GM21576 (cell line): ENCODE measurements around the gene DARS1.

ENCODE experiments used
- ATAC-seq: cut with Tn5 transposase; IDR thresholded peaks from one replicate; pipeline ENCODE4 v1.9.1; 2021; ENCODE audit warnings: mild to moderate bottlenecking, moderate library complexity; ENCODE audit not compliant: unreplicated experiment

The DARS1 gene

DNA sequence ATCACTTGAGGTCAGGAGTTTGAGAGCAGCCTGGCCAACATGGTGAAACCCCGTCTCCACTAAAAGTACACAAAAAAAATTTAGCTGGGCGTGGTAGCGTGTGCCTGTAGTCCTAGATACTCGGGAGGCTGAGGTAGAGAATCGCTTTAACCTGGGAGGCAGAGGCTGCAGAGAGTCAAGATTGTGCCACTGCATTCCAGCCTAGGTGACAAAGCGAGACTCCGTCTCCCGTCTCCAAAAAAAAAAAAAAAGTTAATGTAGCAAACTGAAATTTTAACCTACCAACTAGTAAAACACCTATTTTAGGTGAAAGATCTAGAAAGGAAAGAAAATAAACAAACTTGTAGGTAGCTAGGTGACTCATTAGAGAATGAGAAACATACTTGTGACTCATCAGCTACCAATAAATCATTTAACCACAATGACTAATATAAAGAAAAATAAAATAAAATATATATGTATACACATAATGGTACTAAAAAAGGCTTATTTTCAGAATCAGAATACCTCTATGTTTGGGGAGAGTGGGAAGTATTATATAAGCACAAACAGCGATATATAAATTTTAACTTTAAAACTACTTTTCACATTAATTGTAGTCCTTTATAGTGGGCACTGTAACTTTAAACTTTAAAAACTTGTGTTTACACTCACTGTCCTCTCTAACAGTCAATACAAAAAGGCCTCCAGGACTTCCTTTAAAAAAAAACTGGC is 36.6 kb downstream of the DARS1 start:
- peak; percentile 59 for ATAC-seq

DNA sequence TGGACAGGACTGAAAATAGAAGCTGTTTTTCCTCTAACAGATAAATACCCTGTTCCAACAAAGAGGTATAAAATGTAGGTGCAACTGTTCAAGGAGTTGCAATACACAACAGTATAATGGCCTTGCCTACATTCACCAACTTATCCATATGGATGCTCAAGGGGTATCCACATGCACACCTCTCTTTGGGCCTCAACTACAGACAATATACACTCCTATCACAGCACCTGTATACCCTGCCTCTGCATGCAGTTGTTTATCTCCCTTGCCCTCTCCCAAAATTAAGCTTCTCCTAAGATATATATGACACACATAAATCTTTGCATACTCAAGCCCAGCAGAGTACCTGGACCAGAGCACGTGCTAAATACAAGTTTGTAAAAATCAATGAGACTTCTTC is 37.3 kb downstream of the DARS1 start:
- no peak for ATAC-seq

DNA sequence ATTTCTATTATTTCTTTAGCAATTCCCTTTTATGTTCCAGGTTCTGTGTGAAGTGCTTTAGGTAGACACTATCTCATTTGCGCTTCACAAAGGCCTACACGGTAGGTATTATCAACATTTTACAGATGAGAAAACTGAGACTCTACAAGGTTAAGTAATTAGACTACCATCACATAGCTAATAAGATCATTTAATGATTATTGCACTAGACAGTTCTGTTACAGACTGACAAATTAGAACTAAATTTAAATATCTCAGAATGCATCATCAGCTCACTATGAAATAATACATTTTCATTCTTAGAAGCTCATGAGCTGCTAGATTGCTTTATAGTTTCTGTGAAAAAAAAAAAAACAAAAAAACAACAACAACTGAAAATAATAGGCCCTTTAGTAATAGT is 37.9 kb downstream of the DARS1 start:
- no peak for ATAC-seq

DNA sequence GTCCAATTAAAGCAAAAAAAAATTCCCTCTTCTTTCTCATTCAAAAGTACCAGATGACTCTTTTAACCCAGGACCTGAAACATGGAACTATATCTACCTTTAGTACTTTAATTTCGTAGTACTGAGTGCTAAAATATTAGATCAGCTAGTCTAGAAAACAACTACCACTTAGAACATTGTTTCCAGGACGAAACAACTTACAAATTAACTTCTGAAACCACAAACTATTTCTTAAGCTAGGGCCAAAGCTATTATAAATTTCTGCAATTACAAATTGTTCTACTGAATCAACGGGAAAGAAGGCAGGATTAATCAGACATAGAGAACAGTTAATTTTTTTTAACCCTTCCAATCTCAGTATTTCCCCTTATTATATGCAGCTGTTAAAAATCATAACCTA is 39.9 kb downstream of the DARS1 start:
- ATAC-seq: no peak

DNA sequence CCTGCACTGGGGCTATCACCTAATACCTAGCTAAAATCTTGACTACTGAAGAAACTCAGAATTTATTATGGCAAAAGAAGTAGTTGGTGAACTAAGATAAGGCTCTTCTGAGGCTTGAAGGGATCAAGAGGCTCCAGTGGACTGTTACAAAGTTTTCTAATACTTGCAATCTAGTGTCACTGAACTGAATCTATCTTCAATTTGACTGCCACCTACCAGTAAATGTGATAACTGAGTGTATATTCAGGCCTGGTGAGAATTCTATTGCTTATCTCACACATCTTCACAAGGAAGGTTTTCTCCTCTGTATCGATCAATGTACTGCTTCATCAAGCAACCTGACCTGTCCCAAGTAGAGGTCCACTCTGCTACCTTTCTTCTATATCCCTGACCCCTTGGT is 40.8 kb downstream of the DARS1 start:
- ATAC-seq: no peak

DNA sequence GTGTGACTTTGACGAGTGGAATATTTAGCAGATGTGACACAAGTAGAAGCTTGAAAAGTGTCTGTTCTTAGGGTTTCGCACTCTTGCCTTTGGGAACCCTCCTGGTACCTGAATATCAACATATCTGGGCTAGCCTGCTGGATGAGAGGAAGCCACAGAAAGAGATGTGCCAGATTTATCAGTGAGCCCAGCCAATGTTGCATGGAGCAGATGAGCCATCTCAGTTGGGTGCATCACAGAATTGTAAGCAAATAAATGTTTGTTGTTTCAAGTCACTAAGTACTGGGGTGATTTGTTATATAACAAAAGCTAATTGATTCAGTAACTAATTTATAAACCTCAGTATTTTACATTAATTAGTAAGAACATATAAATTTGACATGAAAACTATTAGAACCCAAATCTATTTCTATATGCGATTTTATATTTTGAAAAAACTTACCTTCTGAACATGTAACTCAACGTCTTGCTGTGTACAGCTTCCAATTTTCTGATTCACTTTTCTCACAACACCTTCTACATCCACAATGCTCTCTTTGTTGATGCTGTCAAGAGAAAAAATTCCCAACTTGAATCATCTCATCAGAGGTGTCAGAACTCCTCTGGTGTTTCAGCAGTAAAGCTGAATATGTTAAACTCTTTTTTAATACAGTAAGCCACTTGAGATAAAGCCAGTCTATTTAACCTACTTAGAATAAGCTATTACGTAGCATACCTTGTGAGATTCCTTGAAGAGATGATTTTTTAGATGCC is 42.3 kb downstream of the DARS1 start:
- ATAC-seq: no peak

DNA sequence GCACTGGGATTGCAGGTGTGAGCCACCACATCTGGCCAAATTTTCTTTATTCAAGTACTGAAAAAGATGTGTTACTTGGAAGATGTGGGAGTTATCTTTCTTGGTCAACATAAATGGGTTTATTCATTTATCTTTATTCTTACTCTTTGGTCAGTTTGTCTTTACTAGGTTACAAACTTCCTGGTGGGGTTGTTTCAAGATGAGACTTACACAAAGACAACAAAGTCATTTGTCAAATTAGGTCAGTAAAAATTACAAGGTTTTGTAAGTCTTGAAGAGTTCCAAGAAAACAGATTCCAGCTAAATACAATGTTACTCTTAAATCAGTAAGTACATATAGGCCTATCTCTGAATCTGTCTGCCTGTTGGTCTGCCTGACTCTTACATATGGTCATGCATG is 48.9 kb downstream of the DARS1 start:
- ATAC-seq: no peak

DNA sequence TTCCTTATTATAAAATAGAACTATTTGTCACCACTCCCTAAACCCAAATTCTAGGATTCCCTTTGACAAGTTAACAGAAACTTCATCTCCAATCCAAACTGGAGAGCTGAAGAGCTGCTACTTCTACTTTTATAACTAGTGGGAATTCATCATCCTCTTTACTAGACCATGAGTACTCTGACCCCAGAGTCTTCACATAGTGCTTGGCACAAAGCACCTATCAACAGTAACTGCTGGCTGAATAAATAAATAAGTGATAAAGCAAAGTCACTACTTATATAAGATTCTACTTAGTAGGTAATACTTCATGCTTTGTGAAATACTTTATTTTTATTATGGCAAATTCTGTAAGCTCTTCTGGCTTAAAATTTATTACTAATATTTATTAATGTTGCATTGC is 49.5 kb downstream of the DARS1 start:
- no peak for ATAC-seq

DNA sequence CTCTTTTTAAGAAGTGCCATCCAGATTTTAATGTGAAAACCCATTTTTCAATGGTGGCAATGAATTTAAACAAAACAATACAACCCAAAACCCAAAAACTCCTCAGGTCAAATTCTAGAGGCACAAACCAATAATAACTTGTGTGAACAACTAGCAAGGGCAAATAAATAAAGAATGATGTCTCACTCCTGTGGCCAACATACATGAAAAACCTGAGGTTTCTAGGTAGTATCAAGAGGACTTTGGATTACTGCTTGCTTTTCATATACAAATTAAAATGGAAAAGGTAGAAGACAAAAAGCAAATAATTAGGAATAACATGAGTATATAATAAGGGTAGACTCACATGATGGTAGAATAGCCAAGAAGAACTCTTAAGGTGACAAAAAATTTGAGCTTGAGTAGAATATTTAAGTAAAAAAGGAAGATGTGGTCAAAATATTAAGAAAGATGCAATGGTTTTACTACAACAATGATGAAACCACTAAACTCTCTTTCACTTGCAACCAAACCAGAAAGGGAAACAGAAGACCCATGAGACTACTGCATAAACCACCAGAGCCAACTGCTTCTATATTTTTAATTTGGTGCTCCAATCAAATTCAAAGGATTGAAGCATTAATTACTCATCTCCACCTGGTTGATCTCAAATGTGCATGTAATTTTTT is 53.5 kb downstream of the DARS1 start:
- ATAC-seq: peak; percentile 86

DNA sequence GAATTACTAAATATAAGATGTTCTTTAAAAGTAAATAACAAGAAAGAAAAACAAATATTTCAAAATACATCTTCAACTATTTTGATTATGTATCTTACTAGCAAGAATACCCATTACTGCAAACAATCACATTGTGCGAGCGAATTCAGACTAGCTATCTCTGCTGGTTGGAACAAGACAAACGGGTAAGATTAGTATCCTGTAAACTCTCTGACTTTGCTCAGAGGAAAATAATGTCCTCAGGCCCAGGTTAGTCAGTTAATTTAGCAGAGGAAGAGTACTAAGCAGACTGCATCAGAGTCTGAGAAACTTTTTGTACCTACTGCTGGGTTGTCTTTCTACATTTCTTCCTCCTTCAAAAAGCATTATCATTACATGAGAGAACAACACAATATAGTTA is 58.8 kb downstream of the DARS1 start:
- ATAC-seq: no peak

DNA sequence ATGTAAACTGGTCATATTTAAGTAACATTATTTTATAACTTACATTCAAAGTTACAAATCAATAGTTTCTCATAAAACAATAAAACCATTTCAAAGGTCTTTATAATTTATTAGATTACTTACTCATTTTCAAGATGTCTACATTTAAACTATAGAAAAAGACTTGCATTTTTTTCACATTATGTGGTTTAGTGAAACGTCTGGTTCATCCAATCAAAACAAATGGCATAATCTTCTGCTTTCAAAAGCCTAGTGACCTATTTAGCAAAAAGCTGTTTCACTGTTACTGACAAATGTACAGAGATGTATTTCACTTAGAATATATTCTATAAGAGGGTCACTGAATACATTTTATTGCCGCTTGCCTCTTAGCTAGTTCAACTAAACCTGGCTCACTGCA is 59.9 kb downstream of the DARS1 start:
- no peak for ATAC-seq

DNA sequence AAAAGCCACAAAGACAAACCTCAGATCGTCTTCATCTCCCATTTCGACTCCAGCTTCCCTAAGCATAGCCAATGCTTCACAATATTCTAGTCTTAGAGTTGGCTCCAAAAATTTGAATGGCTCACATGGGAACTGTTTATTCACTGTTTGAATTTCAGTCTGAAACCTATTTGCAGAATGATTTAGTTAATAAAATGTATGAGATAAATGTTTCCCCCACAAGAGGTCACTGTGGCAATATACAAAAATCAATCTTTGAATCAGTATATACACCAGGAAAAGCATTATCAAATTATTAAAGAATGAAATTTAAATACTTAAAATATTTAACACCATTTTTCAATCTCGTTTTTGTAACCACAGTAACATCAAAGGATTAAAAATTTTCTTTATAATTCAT is 69.2 kb downstream of the DARS1 start:
- peak; percentile 55 for ATAC-seq

DNA sequence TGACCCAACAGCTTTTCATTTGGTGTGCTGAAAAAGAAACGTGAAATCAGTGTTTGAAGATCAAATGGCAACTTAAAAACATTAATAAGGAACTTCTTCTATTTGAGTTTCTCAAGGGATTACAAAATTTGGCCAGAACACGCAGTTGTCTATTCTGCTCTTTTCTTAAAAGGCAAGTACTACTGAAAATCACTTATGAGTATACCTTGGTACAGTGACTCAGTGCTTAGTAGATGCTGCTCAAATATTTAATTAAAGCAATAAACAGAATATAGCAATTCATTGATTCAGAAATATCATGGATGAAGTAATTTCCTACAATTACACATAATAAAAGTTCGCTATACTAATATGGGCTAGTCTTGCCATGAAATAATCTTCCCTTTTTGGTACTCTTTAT is 70.9 kb downstream of the DARS1 start:
- no peak for ATAC-seq

DNA sequence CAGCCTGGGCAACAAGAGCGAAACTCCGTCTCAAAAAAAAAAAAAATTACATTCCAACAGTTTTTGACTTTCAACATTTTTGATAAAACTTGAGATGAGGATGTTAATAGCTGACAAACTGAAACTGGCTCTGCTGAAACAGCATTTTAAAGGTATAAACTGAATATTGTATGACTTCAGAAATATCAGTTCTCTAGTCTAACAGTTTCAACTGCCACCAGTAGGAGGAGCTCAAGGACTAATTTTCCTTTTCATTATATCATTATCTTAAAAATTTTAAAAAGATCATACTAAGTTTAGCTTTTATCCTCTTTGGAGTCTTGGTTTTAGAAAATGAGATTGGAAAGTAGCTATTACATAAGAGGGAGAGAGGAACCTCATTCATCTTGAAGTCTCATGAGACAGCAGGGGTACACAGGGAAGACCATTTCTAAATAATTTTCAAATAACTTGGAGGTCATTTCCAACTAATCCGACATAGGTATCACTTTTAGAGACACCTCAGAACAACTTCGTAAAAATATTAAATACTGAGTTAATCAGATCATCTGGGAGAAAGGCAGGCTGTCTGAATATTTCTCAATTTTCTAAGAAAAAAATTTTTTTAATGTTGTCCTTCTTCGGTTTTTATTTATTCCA is 71.6 kb downstream of the DARS1 start:
- no peak for ATAC-seq

DNA sequence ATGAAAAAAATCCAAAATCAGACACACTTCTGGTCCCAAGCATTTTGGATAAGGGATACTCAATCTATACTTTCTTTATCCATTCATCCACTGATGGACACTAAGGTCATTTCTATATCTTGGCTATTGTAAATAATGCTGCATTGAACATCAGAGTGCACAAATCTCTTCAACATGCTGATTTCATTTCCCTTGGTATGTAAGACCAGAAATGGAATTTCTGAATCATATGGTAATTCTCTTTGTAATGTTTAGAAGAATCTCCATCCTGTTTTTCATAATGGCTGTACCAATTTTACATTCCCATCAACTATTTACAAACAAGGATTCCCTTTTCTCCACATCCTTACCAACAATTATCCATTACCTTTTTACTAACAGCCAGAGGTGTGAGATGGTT is 75.5 kb downstream of the DARS1 start:
- ATAC-seq: no peak

DNA sequence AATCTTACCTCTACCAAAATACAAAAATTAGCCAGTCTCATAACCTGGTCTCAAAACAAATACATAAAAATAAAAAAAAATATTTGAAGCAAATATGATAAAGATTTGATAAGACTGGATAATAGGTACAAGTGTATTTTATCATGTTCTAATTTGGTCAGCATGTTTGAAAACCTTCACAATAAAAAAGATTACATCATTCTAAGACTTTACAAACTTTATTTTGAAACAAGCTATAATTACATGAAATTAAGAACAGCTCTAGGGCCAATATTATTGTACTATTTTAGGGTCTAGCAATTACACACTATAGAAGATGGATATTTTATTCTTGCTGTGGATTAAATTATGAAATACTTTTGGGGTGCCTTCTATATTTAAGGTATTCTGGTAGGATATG is 79.7 kb downstream of the DARS1 start:
- no peak for ATAC-seq

DNA sequence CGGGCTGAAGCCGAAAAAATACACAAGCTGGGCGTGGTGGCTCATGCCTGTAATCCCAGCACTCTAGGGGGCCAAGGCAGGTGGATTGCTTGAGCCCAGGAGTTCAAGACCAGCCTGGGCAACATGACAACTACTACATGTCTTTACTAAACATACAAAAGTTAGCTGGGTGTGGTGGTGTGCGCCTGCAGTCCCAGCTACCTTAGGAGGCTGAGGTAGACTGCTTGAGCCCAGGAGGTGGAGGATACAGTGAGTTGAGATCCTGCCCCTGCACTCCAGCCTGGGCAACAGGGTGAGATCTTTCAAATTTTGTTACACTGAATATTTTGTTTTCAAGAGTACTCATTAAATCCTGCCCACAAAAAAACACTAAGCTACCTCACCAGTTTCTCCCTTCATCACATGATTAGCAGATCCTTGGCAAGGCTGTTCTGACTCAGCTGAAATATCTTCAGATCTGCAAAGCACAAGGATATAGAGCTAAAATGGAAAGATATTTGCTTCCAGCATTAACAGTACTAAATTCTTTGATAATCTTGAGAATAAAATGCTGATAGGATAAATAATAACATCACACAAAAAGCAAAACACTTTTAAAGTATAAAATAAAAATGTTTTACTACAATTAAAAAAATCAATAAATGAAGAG is 81.0 kb downstream of the DARS1 start:
- no peak for ATAC-seq

DNA sequence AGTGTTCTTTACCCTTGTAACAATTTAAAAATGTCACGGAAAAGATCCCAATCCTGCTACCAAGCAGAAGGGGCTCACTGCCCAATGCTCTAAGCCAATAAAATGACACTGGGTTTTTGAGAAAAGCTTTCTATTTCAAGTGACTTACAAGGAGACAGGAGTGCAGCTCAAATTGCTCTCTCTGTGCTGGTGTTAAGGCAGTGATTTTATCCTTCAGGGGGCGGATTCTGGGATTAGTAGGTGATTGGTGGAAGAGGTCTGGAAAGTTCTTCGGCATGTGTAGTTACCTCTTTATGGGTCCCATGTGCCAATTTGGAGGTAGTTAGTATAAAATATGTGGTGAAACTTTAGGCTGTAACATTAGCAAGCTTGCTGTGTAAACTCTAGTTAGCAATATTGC is 81.8 kb downstream of the DARS1 start:
- no peak for ATAC-seq

DNA sequence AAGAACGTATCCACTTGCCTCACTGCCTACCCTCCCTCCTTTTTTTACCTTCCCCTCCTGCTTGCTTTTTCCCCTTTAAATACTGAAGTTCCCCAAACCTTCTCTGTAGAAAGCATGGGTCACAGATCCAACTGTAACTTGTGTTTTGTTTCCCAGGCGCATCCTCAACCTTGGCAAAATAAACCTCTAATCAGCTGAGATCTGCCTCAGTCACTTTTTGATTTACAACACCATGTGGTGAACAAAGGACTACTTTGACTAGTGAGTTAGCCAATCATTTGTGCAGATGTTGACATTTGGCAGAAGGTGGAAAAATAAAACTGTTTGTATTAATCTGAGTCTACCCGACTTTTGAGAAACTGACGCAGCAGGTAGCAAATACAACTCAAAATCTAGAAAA is 85.9 kb downstream of the DARS1 start:
- ATAC-seq: no peak

DNA sequence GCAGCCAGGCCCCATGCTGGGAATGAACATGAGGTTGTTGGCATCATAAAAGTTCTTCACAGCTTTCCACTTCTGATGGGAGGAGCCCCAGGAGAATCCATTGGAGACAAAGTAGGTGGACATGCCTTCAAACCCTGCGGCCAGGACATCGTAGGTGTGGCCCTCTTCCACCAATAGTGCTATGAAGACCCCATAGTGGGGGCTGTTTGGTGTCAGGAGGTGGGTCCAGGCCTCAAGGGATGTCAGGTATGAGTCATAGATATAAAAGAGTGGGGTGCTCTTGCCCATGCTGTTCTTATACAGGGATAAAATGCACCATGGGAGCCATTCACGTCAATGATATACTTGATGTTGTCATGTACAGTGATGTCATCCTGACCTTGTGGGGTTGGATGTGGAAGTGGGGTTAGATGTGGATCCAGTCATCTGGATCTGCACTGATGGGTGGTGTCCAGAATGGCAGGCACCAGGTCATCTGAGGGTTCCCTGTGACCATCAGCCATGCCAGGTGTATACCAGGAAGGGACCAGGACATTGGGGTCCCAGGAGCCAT is 87.1 kb downstream of the DARS1 start:
- ATAC-seq: no peak

DNA sequence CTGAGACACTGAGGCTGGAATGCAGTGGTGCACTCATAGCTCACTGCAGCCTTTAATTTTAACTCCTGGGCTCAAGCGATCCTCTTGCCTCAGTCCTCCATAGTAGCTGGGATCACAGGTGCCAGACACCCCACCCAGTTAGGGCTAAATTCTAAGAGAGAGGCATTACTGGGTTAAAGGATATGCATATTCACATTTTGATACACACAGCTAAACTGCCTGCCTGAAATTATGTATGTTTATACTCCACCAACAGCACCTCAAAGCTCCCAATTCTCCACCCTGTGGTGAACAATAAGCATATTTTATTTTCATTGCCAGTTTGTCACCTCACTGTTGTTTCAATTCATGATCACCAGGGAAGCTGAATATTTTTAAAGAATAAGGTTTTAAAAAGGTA is 90.5 kb downstream of the DARS1 start:
- ATAC-seq: no peak
